GM21423 (cell line): ENCODE data around the gene IFIT2.
A peak's percentile ranks its signal among the peaks of the same experiment; 100 is the strongest.

Experiments
- ATAC-seq: cut with Tn5 transposase; IDR thresholded peaks from one replicate; pipeline ENCODE4 v1.9.1; 2021; ENCODE audit warnings: mild to moderate bottlenecking, moderate library complexity; ENCODE audit not compliant: unreplicated experiment

The IFIT2 gene

DNA sequence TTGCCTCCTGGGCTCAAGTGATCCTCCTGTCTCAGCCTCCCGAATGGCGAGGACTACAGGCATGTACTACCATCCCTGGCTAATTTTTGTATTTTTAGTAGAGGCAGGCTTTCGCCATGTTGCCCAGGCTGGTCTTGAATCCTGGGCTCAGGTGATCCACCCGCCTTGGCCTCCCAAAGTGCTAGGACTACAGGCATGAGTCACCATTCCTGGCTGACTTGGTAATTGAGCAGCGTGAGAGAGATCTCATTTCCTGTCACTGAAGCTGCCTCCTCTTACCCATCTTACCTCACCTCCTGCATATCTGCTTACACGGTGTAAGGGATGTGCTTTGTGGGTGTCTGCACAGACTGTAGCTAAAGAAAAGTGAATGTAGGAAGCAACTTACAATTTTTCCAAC, 35.6 kb downstream of the IFIT2 start:
- no peak for ATAC-seq

DNA sequence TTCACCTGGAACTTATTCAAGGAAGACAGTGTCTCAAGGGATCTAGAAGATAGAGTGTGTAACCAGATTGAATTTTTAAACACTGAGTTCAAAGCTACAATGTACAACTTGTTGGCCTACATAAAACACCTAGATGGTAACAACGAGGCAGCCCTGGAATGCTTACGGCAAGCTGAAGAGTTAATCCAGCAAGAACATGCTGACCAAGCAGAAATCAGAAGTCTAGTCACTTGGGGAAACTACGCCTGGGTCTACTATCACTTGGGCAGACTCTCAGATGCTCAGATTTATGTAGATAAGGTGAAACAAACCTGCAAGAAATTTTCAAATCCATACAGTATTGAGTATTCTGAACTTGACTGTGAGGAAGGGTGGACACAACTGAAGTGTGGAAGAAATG, 36.9 kb downstream of the IFIT2 start:
- no peak for ATAC-seq

DNA sequence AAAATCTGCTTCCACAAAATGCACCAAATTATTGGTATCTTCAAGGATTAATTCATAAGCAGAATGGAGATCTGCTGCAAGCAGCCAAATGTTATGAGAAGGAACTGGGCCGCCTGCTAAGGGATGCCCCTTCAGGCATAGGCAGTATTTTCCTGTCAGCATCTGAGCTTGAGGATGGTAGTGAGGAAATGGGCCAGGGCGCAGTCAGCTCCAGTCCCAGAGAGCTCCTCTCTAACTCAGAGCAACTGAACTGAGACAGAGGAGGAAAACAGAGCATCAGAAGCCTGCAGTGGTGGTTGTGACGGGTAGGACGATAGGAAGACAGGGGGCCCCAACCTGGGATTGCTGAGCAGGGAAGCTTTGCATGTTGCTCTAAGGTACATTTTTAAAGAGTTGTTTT, 38.0 kb downstream of the IFIT2 start:
- ATAC-seq = no peak

DNA sequence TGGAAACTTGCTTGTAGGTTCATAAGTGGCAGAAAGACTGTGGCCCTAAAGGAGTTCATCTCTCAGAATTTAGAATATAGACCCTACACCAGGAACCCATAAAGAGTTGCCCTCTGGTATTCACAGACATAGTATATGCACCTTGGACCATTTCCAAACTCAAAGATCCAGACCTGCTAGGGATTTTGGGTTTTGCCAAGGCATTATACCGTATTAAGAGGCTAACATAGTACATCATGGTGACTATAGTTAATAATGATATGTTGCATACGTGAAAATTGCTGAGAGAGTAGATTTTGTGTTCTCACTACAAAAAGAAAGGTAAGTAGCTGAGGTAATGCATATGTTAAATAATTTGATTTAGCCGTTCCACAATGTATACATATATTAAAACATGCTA, 39.8 kb downstream of the IFIT2 start:
- ATAC-seq = no peak

DNA sequence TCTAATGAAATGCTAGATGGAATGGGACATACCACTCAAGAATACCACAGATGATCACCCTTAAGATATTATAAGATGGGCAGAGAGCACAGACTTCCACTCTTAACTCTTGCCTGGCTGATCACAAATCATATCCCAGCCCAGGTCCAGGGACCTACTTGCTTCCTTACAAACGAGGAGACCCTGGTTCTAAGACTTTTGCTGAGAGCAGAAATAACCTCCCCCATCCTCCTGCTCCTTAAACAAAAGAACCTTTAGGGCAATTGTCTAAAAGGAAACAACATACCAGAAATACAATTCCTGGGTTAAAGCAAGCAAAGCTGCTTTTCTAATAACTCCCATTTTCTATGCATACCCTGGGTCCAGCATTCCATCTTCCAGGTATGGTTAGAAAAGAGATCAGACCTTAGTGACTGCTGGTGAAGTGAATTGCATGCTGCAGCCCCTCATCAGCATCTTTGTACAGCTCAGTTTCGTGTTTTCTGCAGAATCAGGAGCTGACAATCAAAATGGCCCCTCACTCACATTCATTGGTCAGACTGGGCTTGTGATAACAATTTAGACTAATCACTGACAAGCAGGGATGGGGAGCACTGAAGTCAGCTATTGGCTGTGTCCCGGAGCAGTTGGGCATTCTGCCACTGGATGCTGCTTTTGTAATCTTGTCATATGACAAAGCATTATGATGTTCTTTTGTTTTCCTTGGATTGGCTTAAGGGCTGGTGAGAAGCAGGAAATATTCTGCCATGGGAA, 40.5 kb downstream of the IFIT2 start:
- ATAC-seq = no peak

DNA sequence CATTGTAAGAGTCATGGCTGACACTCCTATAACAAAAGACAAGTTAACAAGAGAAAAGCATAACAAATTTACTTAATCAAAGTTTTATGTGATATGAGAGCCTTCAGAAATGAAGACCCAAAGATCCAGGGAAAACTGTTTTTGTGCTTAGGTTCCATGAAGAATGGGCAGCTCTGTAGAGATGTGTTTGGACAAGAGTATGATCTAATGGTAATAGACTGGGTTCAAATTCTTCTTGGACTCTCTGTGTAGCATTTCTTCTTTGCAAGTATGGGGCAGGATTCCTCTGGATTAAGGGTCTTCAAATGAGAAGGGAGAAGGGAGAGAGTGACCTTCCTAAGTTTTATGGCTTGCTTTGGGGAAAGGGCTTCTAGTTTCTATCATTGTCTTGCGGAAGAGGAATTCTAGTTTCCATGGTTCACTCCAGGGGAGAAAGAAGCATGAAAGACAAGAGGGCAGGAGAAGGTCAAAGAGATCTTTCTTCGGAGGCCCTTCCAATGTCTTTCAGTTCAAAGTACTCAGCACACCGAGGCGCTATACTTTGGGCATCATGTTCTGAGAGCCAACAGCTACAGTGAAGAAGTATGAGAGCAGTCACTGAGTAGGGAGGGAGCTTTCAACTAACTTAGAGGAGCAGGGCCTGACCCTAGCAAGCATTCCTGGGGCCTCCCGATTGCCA, 41.4 kb downstream of the IFIT2 start:
- no peak for ATAC-seq

DNA sequence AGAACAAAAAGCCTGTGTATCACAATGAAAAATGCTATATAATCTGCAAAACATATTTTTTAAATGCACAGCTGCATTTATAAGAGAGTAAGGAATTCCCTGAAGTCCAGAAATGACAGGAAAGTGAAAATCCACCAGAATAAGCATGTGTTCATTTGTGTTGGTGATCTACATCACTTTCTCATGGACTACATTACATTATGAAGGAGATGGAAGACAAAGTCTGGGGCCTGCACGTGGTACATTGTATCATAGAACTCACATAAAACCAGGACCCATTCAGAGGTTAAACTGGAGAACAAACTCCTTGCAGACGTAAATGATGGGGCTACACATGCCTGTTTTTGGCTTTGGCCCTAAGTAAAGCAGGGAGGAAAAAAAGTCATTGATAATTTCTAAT, 42.3 kb downstream of the IFIT2 start:
- ATAC-seq = no peak

DNA sequence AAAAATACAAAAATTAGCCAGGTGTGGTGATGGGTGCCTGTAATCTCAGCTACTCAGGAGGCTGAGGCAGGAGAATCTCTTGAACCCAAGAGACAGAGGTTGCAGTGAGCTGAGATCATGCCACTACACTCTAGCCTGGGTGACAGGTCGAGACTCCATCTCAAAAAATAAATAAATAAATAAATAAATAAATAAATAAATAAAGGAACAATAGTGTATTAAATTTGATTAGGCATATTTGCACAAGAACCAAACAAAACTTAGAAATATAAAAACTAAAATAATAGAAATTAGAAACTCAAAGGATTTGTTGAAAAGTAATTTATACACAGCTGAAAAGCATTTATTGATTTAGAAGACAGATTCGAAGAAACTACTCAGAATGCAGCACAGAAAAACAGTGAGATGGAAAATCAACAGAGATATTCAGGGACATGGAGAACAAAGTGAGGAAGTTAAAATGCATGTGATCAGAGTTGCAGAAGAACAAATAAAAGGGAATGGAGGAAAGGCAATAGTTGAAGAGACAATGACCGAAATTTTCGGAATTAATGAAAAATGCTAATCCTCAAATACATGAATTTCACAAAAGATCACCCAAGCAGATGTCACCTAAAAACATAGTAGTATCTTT, 43.6 kb downstream of the IFIT2 start:
- ATAC-seq = no peak

DNA sequence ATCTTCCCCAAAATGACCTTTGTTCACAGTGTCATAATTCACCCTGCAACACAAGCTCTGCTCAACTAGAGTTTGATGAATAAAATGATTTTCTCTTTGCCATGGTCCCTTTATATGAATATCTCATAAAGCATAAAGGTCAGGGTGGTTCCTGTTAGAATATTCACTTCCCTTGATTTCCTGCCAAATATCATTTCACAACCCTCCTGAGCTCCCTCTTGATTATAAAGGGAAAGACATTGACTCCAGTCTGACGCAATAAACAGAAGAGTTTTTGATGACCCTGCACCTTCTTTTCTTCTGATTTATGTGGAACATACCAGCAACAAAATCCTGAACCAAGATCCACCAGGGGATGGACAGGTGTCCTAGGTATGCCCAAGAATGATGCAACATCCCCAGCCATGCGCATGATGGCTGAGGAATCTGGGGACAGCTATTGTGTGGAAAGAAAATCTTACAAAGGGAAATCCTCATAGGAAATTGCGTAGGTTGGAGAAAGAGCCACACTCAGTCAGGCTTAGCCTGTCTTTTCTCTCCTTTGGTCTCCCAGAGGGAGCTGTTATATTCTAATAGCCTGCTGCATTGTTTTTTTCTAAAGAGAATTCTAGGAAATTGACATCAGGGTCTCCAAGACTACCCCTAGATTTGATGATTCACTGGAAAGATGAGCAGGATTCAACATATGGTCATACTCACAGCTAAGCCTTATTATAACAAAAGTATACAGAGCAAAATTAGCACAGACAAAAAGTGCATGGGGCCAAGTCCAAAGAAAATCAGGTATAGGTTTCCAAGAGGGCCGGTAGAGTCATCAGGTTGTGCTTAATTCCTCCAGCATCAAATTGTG, 44.8 kb downstream of the IFIT2 start:
- ATAC-seq = no peak

DNA sequence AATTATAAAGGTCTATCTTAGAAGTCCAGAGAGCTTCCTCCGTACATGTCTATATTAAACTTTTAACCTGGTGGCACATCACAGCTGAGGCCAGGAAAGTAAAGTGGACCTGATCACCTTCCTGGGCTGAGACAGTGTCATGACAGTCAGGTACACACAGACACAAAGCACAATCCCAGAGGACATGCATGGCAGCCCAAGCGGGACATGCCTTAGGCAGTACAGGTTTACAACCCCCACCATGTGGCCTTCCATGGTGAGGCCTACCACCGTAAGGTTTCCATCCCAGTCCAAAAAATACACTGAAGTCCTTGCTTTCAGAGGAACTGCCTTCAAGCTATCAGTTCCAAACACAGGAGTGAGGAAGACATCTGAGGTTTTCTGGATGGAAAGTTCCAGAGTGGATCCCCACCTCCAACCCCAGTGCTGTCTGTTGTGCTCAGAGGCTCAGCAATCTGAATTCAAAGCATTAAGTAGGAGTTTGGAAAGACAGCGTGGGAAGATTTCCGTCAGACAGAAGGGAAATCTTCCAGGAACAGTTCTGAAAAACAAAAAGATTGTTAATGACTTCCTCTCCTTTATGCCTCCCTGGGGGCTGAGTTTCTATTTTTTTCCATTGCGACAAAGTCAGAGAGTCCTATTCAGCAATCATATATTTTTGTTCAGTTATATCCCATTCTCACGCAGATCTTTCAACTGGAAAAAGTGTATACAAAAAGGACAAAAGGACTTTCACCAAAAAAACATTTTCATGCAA, 46.0 kb downstream of the IFIT2 start:
- no peak for ATAC-seq

DNA sequence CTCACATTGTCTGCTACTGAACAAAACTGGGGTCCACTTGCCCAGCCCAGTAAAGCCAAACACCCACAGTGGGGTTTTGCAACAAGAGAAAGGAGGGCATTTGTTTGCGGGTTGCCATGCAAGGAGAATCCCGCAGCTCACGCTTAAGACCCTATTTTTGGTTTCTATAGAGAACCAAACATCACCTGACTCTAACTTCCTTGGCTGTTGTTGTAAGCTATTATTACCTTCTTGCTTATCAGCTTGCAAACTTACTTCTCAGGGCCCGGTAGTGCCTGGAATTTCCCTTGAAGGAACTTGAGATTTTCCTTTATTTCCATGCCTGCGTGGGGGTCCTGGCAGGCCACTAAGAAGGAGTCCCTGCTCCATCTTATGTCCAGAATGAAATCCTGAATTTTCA, 46.6 kb downstream of the IFIT2 start:
- ATAC-seq = no peak

DNA sequence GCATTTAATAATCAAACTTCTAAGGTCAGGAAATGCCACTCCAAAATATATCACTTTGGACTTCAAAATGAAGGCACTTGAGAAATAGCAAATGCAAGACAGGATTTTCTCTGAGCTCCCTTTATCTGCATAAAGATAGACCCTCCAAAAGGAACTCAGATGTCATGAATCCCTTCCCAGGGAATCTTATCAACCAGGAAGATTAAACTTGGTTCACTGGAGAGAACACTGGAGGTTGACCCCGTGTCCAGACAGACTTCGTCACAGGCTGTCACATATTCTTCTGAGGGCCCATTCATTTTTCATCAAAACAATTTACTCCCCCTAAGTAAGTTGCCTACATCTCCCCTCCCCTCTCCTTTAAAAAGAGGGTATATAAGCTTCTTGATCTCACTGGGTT, 47.1 kb downstream of the IFIT2 start:
- no peak for ATAC-seq

DNA sequence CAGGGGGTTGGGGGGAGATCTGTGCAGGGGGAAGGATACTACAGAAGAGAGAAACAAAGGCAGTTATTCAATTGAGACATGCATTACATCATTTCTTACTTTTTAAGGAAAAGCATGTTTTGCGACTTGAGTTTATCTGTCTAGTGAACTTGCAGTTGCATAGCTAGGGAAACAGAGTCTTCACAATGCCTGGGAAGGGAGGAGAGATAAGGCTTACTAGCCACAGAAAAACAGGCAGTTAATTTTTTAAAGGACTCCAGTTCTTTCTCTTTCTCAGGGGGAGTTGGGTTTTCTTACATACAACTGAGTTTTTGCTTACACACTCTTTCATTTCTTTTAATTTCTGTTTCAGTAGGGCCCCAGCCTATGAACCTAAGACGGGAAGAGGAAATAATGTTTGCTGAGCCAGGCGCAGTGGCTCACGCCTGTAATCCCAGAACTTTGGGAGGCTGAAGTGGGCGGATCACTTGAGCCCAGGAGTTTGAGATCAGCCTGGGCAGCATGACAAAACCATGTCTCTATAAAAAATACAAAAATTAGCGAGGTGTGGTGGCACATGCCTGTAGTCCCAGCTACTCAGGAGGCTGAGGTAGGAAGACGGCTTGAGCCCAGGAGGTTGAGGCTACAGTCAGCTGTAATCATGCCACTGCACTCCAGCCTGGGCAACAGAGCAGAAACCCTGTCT, 48.9 kb downstream of the IFIT2 start:
- peak; percentile 22 for ATAC-seq

DNA sequence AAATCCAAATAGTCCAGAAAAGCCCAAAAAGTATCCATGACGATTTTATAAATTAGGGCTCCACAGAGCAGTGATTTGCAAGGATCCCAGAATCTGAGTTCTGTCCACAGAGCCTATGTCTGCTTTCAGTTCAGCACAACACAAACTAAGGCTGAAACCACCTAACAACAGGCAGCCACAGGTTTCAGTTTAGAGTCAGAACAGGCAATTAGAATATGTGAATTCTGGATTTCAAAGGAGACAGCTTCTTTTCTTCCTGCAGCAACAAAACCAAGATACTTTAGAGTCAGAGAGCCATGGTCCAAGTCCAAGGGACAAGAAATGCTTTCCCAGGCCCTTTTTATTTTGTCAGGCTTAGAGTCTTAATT, 49.5 kb downstream of the IFIT2 start:
- ATAC-seq = peak; percentile 76

DNA sequence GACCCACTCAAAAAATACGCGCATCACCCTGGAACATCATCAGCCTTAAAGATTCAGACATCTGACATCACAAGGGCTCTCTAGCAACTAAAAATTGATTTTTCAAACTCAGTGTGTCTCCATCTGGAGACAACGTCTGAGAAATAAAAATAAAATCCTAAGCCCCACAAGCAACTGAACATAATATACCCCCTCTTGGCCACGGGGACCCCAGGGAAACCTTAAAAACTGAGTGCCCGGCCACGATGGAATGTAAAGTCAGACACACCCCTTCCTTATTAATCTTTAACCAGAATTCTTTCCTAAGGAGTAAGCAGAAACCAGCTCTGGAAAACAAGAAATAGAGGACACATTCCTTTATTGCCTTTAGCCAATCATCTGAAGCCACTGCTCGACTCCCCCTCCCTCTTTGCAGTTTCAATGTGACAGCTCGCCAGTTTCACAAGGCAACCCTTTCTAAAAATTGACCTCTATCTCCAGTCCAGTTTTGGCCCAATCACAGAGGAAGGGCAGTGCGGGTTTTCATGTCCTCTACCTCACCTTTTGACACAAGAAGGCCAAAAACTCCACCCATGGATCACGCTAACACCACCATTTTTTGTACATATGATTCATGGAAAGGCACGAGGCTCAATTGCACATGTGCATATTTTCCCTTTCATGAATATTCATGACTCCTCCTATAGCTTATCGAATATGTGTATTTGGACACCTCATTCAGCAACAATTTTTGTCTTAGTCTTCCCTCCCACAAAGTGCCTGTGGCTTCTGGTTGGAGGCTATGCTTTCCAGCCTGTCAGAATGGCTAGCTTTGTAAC, 50.1 kb downstream of the IFIT2 start:
- peak; percentile 30 for ATAC-seq

DNA sequence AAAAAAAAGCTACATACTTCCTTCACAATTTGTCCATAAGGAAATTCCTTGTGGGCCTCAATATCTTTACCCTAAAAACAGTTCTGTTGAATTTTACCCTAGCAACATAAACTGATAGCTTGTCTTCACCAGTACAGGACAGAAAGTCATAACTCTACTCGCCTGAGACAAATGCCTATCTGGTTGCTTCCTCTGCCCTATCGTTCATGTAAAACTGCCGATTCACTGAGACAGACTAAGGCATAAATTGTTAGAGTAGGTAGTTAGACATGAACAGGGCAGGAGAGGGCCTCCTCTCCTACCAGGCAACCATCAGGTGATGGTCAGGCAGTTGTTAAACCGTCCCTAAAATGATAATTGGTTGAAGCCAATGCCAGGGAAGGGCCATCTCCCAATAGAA, 51.0 kb downstream of the IFIT2 start:
- no peak for ATAC-seq

DNA sequence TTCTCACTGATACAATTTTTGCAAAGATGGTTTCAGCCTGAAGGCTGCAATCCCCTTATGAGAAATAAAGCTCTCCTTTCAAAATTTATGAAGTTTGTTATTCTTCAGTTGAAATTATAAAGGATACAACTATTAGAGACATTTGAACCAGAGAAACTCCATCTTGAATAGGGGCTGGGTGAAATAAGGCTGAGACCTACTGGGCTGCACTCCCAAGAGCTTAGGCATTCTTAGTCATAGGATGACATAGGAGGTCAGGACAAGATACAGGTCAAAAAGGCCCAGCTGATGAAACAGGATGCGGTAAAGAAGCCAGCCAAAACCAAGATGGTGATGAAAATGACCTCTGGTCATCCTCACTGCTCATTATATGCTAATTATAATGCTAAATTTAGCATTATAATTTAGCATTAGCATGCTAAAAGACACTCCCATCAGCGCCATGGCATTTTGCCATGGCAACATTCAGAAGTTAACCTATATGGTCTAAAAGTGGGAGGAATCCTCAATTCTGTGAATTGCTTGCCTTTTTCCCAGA, 53.6 kb downstream of the IFIT2 start:
- ATAC-seq = no peak

DNA sequence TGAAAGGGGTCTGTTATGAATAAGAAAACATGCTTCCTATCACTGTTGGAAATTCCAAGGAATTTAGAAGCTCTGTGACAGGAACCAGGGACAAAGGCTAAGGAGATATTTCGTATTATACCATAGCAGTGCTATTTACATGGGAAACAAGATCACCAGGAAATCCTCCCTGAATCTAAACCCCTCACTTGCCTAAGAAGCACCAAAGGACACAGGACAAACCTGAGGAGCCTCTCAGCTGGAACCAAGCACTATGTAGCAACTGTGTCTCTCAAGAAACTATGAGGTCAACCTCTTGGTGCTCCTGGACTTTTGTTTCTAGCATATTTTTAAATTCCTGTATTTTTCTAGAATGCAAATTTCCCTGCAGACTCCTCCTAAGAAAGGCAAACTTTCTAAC, 55.2 kb downstream of the IFIT2 start:
- ATAC-seq = no peak

DNA sequence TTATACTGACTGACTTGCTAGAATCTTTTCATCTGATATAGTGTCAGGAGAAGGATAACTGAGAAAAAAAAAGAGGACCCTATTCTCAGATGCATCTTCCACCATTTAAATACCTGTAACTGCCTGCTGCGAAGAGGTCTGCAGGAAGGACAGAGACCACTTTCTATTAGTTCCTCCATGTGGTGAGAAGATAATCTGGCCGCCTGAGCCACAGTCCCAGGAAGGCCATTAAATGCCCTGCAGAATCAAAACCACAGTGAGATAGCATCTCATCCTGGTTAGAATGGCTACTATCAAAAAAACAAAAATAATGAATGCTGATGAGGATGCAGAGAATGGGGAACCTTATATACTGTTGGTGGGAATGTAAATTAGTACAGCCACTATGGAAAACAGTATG, 56.1 kb downstream of the IFIT2 start:
- ATAC-seq = no peak
